ENCODE data around the gene TUBGCP3.

The TUBGCP3 gene

GRCh38 chr13:112466132-112467058 lies 121.6 kb downstream of the TUBGCP3 start:
- H3K4me3 ChIP-seq (ENCODE audit: low read length) = no peak overlapping the region
- DNase-seq (ENCODE audit: low read depth, low spot score) = no peak

- no peak overlapping the region for H3K4me3 ChIP-seq (ENCODE audit: low read length)
- no peak for DNase-seq (ENCODE audit: low read depth, low spot score)
These were observed 122.5 kb downstream of the TUBGCP3 start for GRCh38 chr13:112465251-112466131.

- no peak overlapping the region for H3K4me3 ChIP-seq (ENCODE audit: low read length)
- no peak for DNase-seq (ENCODE audit: low read depth, low spot score)
These were observed 123.2 kb downstream of the TUBGCP3 start for GRCh38 chr13:112464720-112465119.

GRCh38 chr13:112462408-112462807 lies 125.5 kb downstream of the TUBGCP3 start:
- DNase-seq (ENCODE audit: low read depth, low spot score) = no peak
- no peak overlapping the region for H3K4me3 ChIP-seq (ENCODE audit: low read length)

GRCh38 chr13:112457485-112457884 lies 130.5 kb downstream of the TUBGCP3 start:
- no peak for DNase-seq (ENCODE audit: low read depth, low spot score)
- no peak overlapping the region for H3K4me3 ChIP-seq (ENCODE audit: low read length)

GRCh38 chr13:112457081-112457480 lies 130.9 kb downstream of the TUBGCP3 start:
- no peak for DNase-seq (ENCODE audit: low read depth, low spot score)

GRCh38 chr13:112456138-112457056 lies 131.6 kb downstream of the TUBGCP3 start:
- H3K4me3 ChIP-seq (ENCODE audit: low read length) = no peak overlapping the region
- DNase-seq (ENCODE audit: low read depth, low spot score) = no peak

More at GRCh38 chr13:112457081-112457480, 130.9 kb downstream of the TUBGCP3 start:
- no peak overlapping the region for H3K4me3 ChIP-seq (ENCODE audit: low read length)

GRCh38 chr13:112455476-112456059 lies 132.4 kb downstream of the TUBGCP3 start:
- DNase-seq (ENCODE audit: low read depth, low spot score) = no peak
- no peak overlapping the region for H3K4me3 ChIP-seq (ENCODE audit: low read length)

GRCh38 chr13:112454648-112455334 lies 133.2 kb downstream of the TUBGCP3 start:
- DNase-seq (ENCODE audit: low read depth, low spot score) = no peak

GRCh38 chr13:112453874-112454647 lies 133.9 kb downstream of the TUBGCP3 start:
- no peak overlapping the region for H3K4me3 ChIP-seq (ENCODE audit: low read length)
- DNase-seq (ENCODE audit: low read depth, low spot score) = no peak

More at GRCh38 chr13:112454648-112455334, 133.2 kb downstream of the TUBGCP3 start:
- no peak overlapping the region for H3K4me3 ChIP-seq (ENCODE audit: low read length)

- DNase-seq (ENCODE audit: low read depth, low spot score) = no peak
These were observed 134.6 kb downstream of the TUBGCP3 start for GRCh38 chr13:112453207-112453829.

GRCh38 chr13:112452380-112453206 lies 135.4 kb downstream of the TUBGCP3 start:
- DNase-seq (ENCODE audit: low read depth, low spot score) = no peak
- H3K4me3 ChIP-seq (ENCODE audit: low read length) = no peak overlapping the region

More at GRCh38 chr13:112453207-112453829, 134.6 kb downstream of the TUBGCP3 start:
- H3K4me3 ChIP-seq (ENCODE audit: low read length) = no peak overlapping the region

- no peak overlapping the region for H3K4me3 ChIP-seq (ENCODE audit: low read length)
- no peak for DNase-seq (ENCODE audit: low read depth, low spot score)
These were observed 136.2 kb downstream of the TUBGCP3 start for GRCh38 chr13:112451512-112452379.

GRCh38 chr13:112450904-112451240 lies 137.1 kb downstream of the TUBGCP3 start:
- H3K4me3 ChIP-seq (ENCODE audit: low read length) = no peak overlapping the region
- no peak for DNase-seq (ENCODE audit: low read depth, low spot score)

All from Jurkat, Clone E6-1 (cell line).